NOMO-1 (cell line): ENCODE results near the gene ATP7B.

Experiments
- DNase-seq, 2 experiments: peaks; one replicate each; lab custom pipeline; 2025; ENCODE audit not compliant: unreplicated experiment in 2 of 2; lab: John Stamatoyannopoulos, UW

Gene ATP7B

DNA sequence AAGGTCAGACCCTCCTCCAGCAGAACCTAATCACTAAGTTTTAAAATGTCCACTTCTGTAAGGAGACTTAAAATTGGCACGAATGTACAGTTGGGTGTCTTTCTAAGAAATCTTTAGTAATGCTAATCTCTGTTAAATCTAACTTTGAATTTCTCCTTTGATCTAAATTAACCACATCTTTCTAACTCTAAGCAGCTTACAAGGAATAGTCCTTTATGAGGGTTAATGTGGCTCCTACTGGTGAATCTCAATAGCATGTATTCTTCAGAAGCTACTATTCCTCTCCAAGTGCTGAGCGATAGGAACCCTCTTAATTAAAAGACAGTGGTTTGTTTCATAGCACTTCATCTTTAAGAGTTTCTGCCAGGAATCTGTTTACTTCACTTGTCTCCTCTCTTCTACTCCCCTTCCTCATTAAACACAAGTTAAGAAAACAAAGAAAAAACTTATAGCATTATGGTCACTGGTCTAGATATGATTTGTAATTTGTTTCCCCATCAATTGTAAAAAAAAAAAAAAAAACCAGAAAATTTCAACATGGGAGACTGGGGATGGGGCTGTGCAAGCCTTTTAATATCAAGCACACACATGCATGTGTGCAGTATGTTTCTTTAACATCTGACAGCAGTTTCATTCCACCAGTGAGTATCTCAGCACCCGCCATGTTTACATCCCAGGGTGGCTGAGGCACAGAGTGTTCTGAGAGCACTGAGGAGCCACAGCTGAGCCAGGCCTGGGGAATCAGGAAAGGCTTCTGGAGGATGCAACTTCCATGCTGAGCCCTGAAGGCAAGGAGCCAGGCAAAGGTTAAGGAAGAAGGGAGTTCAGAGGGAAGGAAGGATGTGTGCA, 57.7 kb downstream of the ATP7B start:
- DNase-seq: no peak

DNA sequence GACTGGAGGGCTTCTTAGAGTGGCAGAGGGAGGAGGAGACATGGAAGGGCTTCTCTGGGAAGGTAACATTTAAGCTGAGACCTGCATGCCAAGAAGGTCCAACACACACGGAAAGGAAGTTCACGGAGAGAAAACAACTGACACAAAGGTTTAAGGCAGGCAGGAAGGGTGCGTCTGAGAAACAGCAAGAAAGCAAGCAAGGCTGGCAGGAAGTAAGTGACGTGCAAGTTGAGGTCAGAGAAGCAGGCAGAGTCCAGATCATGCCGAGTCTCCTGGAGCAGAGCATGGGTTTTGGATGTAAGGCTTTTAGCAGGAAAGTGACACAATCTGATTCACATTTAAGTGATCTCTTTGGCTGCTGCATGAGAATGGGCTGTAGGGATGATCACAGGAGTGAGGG, 60.5 kb downstream of the ATP7B start:
- no peak for DNase-seq

DNA sequence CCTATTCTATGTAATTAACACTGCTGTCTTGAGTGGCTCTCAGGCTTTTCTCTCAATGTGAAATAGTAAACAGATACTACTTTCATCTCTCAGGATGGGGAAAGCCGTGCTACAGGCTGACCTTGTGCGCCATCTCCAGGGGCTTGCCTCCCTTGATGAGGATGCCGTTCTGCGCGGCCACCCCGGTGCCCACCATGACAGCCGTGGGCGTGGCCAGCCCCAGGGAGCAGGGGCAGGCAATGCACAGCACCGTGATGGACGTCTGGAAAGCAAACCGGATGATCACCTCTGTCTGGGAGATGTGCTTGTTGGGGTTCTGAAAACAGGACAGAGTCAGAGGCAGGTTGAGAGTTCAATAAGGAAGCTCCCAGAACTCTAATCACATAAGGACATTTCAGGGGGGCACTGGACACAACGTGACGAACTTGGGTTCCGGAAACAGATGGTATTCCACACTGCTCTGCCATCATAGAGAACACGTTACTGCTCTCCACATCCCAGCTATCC, 65.0 kb downstream of the ATP7B start:
- DNase-seq: no peak

DNA sequence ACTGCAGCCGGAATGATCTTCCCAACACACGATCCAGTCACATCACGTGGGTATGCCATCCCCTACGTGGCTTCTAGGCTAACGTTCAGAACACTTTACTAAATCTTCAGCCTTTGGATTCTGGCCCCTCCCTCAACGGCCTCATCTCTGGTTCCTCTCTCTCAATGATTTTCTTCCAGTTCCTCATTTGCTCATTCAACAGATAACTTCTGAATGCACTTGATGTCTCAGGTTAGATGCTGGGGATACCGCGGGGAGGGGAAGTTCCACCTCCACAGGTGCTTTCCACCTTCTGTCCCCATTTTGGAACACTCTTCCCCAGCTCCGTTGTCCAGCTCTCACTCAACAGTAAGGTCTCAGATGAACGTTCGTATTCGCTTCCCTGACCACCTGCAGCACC, 66.1 kb downstream of the ATP7B start:
- DNase-seq: peak; percentile 61 to 71

DNA sequence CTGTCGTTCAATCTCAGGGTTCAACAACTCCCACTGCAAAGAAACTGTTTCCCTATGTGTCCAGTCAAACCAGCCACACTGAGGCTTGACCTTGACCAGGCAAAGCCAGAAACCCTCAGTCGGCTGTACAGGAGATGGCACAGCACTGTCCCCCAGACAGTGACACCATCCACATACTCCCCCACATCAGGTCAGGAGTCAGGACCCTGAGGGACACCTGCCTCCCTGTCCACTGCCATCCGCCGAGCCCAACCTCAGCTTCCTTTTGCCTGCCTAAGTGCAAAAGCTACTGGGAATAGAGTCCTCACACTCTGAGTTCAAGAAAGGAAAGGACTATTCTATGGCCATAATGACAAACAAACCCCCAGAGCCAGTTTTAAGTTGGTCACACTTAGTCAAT, 66.8 kb downstream of the ATP7B start:
- DNase-seq: no peak

DNA sequence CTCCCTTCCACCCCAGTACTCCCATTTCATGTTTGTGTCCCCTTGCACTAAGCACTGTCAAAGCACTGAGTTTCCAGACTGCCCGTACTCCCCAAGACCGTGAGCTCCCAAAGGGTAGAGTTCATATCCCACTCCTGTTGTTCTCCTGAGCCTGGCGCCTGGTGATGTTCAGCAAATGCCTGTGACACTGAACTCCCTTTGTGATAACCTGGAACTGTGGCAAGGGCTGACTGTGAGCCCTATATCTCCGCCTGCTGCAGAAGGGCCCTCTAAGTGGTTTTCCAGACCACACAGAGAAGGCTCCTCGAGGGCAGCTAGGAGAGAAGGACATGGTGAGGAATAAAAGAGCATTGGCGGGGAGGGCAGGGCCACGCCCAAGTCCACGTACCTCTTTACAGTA, 67.5 kb downstream of the ATP7B start:
- no peak for DNase-seq

DNA sequence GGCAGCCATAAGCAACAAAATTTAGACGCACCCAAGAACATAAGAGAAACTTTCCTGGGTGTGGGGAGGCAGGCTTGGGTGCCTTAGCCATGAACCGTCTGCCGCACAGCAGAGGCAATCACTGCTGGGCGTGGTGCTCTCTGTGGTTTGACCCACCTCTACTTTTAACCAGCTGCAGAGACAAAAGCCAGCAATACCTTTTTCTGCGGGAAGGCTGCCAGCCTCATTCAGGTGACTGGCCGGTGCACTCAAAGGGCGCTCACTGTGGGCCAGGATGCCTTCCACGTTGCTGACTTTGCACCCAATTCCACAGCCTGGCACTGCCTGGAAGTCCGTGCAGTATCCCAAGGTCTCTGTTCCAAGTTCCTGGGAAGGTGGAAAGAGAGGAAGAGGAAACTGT, 69.1 kb downstream of the ATP7B start:
- no peak for DNase-seq

DNA sequence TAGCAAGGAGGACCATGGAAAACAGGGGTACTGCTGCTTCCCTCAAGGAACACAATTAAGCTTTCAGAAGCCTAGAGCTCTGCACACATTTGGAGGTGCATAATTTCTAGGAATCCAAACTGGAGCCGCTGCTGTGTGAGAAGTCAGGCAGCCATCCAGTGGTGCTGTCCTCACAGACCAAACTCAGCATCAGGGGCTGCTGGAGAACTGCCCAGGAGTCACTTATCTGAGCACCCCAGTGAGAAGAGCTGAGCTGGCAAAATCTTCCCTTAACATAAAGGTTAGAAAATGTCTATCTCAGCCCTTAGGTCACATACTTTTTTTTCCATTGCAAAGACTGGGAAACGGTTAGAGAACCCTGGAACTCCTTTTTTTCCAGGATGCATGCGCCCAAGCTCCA, 72.8 kb downstream of the ATP7B start:
- DNase-seq: no peak

DNA sequence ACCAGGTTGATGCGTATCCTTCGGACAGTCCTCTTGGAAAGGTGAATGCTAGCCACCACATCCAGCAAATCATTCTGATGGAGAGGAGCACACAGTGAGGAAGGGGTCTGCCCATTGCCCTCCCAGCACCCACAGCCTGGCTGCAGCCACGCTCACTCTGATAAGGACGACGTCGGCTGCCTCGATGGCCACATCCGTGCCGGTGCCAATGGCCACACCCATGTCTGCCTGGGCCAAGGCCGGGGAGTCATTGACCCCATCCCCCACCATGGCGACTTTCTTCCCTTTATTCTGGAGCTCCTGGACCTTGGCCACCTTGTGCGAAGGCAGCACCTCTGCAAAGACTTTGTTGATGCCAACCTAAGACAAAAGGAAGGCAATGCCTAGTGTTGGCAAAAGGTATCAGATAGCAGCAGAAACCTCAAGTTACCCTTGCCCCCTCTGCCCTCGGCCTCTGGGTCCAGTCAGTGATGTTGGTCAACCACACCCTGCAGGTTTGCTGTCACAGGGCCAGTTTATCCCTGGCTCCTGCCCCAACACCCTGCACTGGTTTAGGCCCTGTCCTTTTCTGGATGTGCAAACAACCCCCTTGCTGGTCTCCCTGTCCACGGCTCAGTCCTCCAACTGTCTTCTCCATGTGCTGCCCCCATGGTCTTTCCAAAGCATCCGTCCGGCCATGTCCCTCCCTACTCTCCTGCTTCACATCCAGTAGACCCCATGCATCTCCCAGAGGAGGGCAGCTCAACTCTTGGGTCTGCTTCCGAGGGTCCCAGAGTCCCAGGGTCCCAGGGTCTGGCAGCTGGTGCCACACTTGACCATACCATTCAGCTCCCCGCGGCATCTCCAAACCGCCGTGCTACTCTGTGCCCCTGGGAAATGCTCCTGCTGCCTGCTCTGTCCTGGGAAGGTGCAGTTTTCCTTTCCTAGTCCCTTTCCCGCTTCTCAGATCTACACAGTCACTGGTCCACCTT, 73.6 kb downstream of the ATP7B start:
- DNase-seq: no peak

DNA sequence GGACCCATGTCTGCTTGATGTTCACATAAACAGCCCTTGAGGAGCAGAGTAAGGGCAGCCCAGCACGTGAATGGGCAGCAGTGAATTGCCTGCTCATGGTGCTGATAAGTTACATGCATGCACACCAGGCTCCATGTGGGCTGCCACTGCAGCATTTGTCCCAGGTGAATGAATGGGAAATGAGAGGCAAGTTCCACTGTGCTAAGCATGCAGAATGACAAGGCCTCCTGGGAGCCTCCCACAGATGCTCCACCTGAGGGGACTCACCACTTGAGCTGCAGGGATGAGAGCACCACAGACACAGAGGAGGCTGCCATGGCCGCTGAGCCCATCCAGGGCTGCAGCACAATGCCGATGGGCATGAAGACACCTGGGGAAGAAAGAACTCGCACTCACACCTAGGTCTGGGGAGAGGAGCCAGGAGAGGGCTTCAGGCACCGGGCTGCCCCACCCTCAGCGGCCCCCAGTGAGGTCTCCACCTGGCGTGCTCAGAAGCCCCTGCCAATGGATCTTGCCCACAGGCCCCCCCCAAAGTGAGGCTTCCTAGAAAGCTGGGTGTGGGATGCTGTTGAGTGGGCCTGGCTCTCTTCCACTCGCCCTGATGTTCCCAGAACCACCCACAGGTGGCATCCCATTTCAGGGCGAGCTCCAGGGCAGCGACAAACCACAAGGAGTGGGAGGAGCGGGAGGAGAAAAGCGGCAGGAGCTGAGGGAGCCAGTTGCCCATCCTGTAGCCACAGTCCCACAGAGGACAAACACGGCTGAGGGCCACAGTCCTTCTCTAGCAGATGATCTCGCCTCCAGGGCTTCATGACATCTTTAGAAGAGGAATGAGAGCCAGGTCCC, 75.7 kb downstream of the ATP7B start:
- no peak for DNase-seq

DNA sequence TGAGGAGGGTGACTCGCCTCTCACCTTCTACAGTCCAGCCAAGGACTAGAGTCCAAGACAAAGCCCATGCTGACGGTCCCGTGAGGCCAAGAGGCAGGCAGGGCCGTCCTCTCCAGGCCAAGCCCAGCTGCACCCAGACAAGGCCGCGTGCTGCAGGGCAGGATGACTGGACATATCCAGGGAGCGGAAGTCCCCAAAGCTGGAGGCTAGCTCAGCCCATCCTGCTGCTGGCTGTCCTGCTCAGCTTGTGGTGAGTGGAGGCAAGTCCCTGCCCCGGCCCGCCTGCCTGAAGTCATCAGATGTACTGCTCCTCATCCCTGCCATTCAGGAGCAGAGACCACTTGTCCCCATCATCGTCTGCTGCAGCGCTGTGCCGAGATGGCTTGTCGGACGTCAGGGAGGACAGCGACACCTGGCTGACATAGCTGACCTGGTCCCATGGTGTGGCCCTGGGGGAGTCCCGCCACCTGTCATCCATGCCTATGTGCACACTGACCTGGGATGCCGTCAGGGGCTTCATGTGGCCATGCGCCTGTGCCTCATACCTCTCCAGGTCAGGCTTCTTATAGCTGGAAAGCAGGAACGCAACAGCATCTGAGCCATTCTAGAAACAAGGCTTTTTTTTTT, 76.7 kb downstream of the ATP7B start:
- DNase-seq: no peak

DNA sequence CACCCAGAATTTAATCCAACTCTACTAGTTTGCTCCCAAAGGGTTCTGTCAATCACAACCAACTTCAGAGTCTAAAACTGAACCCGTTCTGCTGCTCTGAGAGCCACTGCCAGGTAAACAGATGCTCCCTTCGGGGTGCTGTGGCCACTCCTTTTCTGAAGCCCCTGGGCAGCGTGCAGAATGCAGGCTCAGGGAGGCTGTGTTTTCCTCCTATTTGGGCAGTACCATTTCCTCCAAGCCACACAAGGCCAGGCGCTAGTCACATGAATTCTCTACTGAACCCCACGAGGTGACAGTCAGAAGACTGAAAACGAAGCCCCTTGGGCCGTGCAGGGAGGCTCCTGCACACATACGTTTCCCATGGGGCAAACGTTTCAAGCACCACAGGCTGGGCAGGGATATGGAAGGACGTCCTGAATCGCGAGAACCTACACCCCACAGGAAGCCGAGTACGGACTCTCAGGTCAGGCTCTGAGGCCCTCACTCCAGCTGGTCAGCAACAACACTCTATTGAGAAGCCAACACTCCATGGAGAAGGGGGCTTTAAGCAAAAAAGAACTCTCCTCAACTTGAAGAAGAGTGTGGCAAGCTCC, 77.7 kb downstream of the ATP7B start:
- no peak for DNase-seq

DNA sequence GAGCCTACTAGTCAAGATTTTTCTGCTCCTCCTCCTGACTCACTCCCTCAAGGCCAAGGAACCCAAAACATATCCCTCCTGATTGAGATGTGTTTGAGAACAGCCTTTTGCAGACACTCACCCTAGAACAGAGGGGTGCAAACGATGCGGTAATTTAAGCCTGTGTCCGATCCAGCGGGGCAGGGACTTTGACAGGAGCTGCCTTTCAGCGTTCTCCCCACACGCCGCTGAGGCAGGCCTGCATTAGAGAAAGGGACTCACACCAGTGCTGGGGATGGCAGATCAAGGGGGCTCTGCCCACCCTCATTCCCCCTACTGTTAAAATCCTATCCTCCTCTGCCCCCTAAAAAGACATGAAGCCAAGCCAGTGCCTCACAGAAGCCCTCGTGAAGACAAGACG, 79.0 kb downstream of the ATP7B start:
- DNase-seq: no peak

DNA sequence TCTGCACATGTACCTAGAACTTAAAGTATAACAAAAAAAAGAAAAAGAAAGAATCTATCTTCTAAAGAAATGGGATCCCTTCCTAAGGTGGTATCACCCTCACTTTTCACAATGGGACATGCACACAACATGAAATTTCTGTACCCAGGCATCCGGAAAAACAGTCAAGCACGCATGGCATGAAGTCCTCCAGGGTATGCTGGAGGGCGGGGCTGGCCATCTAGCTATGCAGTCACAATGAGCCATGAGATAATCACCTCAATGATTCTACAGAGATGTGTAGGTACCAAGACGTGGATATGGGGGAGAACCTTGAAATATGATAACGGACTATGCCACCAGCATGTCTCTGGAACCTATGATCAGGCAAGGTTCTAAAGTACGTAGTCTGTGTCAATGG, 79.6 kb downstream of the ATP7B start:
- no peak for DNase-seq

DNA sequence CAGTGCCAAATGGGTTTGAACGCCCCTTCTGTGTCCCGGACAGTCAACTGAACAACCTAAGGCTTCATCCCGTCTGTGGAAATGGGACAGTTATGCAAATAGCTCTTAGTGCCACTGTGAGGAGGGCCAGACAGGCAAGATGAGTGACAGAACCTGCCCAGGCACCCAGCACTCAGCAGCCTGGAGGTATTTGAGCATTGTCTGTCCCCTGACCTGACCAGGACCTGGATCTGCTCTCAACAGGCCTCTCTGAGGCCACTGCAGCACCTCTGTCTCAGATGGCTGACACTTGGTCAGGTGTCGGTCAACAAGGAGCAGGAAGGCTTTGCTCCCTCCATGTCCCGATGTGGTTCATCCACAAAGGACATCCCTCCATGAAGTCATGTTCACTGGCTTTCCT, 81.6 kb downstream of the ATP7B start:
- no peak for DNase-seq

DNA sequence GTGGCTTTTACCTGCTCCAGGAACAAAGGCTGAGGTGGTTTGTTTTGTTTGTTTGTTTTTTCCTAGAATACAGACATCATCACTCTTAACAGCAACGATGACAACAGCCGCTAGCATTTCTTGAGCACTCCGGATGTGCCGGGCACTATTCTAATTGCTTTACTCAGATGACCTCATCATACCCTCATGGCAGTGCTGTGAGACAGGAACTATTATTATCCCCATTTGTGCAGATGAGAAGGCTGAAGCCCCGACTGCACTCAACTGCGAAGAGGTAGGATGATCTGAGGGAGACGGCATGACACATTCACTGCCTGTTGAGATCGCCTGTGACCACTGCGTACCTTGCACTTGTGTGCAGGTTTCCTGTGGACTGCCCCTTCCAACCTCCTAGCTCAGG, 83.0 kb downstream of the ATP7B start:
- peak in 1 of 2 experiments; percentile 9 for DNase-seq

DNA sequence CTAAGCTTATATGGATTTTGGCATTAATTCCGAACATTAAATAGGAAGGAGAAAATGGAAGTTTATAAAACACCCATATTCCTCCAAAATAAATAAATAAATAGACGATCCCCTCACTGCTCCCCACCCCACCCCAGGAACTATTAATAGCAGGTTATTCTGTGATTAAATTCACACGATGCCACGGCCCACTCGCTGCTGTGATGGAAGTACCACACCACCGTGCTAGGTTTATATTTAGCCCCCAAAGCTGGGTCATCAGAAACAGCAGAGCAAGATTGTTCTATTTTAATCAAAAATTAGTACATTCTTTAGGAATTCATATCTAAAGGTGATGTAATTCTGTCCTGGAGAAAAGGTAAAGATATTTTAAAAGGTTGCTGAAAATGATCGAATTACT, 84.1 kb downstream of the ATP7B start:
- no peak for DNase-seq

DNA sequence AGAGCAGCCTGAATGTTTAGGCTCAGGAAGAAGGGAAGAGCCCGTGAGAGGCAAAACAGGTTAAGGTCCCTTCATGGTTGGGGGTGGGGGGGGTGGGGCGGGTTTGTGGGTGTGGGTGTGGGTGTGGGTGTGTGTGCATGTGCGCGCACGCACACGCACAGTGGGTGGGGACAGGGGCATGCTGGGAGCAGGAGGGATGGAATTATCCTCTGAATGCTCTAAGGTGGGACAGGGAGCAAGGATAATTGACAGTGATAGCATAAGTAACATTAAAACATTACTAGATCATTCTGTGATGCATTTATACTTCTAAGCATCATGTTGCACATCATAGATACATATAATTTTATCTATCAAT, 84.7 kb downstream of the ATP7B start:
- no peak for DNase-seq

DNA sequence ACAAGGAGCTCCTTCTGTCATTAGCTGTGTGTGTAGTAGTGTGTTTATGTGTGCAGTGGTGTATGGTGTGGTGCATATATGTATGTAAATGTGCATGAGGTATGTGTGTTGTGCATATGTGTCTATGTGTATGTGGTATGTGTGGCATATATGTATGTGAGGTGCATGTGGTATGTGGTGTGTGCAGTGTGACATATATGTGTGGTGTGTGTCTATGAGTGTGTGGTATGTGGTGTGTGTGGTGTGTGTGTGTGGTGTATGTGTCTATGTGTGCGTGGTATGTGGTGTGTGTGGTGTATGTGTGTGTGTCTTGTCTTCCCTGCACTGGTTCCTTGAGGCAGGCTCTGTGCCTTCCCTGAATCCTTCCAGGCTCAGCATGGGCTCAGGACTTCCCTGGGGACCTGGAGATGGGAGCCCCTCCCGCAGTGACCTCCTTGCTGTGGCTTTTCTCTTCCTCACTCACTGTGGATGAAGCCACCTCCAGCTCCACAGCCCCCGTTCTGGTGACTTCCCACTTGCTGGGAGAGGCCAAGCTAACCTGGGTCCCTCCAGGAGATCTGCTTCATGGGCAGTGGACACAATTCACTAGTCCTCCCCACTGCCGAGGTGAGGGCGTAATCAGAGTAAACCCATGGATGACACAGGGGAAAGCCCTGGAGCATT, 85.3 kb downstream of the ATP7B start:
- no peak for DNase-seq
